HCT116 (cell line): ENCODE measurements around the gene OPN4. TPM values are rescaled to one million over a fixed set of nuclear protein-coding genes. Genes with fewer than 3 reads are reported as not detected.
"Not testable (repeated sequence)": the region's sequence is repeated elsewhere in the genome, so short reads cannot be mapped to it uniquely, and the experiment has no call there.

ENCODE experiments used
- ATAC-seq: fragments of 200-7000 bp; cut with Tn5 transposase; 2 replicates; pipeline ENCODE4 v1.9.1; 2020; ENCODE audit warnings: mild to moderate bottlenecking, moderate library complexity
- BruUV-seq: library from RNA; stranded (reverse); fragments of 400-500 nt; replicated peaks from 2 replicates; lab custom pipeline; 2021; lab: Mats Ljungman, UMichigan
- CTCF ChIA-PET: fragments of 300-600 bp; sonication (Branson Sonifier 250); formaldehyde crosslinking; loops from one replicate; lab custom pipeline; 2021; ENCODE audit warnings: antibody characterized with exemption; lab: Charles Lee
- POLR2A ChIA-PET: fragments of 300-600, 350-600 bp; sonication (Branson Sonifier 250); formaldehyde crosslinking; loops from one replicate; lab custom pipeline; 2021; ENCODE audit warnings: antibody characterized with exemption; lab: Charles Lee
- RAD21 ChIA-PET, 2 experiments: fragments of 300-600 bp; sonication (Branson Sonifier 250); formaldehyde crosslinking; loops; one replicate each; lab custom pipeline; 2023; ENCODE audit warnings: low total read pairs in 2 of 2; ENCODE audit not compliant: uncharacterized antibody in 2 of 2, unreplicated experiment in 2 of 2, low non-redundant PET in 1 of 2; lab: Charles Lee
- DNase-seq: peaks from one replicate; pipeline ENCODE4 v3.0.0-alpha.2; 2010; ENCODE audit warnings: low read depth, low spot score
- H2AFZ ChIP-seq: fragments of 200-600 bp; shearing (Covaris generic), sonication (generic); 2 replicates; pipeline ENCODE4 v1.6.1; 2017; ENCODE audit warnings: low read depth, mixed run types, mixed read lengths, antibody characterized with exemption, low read length; ENCODE audit not compliant: poor library complexity, severe bottlenecking
- H3K27ac ChIP-seq: 2 replicates; pipeline ENCODE4 v1.5.1; 2012; ENCODE audit warnings: low read depth, low read length
- H3K27me3 ChIP-seq: fragments of 200-600 bp; sonication (generic); 2 replicates; pipeline ENCODE4 v1.6.1; 2016; ENCODE audit warnings: mixed run types, low read length, mixed read lengths; ENCODE audit not compliant: insufficient read depth
- H3K36me3 ChIP-seq, 2 experiments: fragments of 200-500 bp in 1 of 2; fragments of 200-600 bp in 1 of 2; sonication (Bioruptor generic) in 1 of 2; sonication (generic) in 1 of 2; 2 replicates each; pipeline versions ENCODE4 v1.5.1 to v1.6.1; 2014 to 2016; ENCODE audit warnings: low read length in 2 of 2, inconsistent platforms in 1 of 2, mixed read lengths in 1 of 2, mixed run types in 1 of 2; ENCODE audit not compliant: insufficient read depth in 2 of 2, control insufficient read depth in 1 of 2
- H3K4me1 ChIP-seq, 2 experiments: fragments of 200-600 bp in 1 of 2; sonication (generic) in 1 of 2; 2 replicates each; pipeline versions ENCODE4 v1.5.1 to v1.6.1; 2012 to 2017; ENCODE audit warnings: low read length in 2 of 2, inconsistent platforms in 1 of 2, mild to moderate bottlenecking in 1 of 2, mixed read lengths in 1 of 2, mixed run types in 1 of 2, moderate library complexity in 1 of 2; ENCODE audit not compliant: insufficient read depth in 2 of 2, control insufficient read depth in 1 of 2
- H3K4me2 ChIP-seq: fragments of 200-600 bp; sonication (generic); 2 replicates; pipeline ENCODE4 v1.6.1; 2017; ENCODE audit warnings: mixed run types, low read length, mixed read lengths
- H3K4me3 ChIP-seq, 2 experiments: fragments of 200-600 bp in 1 of 2; sonication (generic) in 1 of 2; replicated peaks in 1 of 2; 2 replicates each; pipeline ENCODE4 v1.5.1; 2011 to 2016; ENCODE audit warnings: low read length in 2 of 2, control low read depth in 1 of 2, low read depth in 1 of 2, mild to moderate bottlenecking in 1 of 2, mixed read lengths in 1 of 2, mixed run types in 1 of 2
- H3K79me2 ChIP-seq: fragments of 200-600 bp; sonication (generic); 2 replicates; pipeline ENCODE4 v1.6.1; 2017; ENCODE audit warnings: mild to moderate bottlenecking, mixed run types, low read length, moderate library complexity, mixed read lengths; ENCODE audit not compliant: insufficient read depth
- H3K9ac ChIP-seq: fragments of 200-600 bp; sonication (generic); 2 replicates; pipeline ENCODE4 v1.6.1; 2016; ENCODE audit warnings: low read length, mixed read lengths
- H3K9me2 ChIP-seq: fragments of 200-600 bp; sonication (generic), shearing (Covaris generic); 2 replicates; pipeline ENCODE4 v1.6.1; 2017; ENCODE audit warnings: mixed run types, mild to moderate bottlenecking, moderate library complexity; ENCODE audit not compliant: insufficient read depth
- H3K9me3 ChIP-seq, 2 experiments: fragments of 200-500 bp in 1 of 2; fragments of 200-600 bp in 1 of 2; sonication (Bioruptor generic) in 1 of 2; sonication (generic) in 1 of 2; 2 replicates each; pipeline ENCODE4 v1.6.1; 2014 to 2017; ENCODE audit warnings: low read length in 2 of 2, mixed read lengths in 2 of 2, inconsistent platforms in 1 of 2, low read depth in 1 of 2, mild to moderate bottlenecking in 1 of 2, mixed run types in 1 of 2, moderate library complexity in 1 of 2; ENCODE audit not compliant: control insufficient read depth in 1 of 2, insufficient read depth in 1 of 2
- H4K20me1 ChIP-seq: fragments of 200-600 bp; sonication (generic), shearing (Covaris generic); 2 replicates; pipeline ENCODE4 v1.6.1; 2017; ENCODE audit warnings: mixed run types, mild to moderate bottlenecking, moderate library complexity; ENCODE audit not compliant: insufficient read depth
- CEBPB ChIP-seq: IDR thresholded peaks from 2 replicates; pipeline ENCODE4 v1.6.1; 2012; ENCODE audit warnings: low read depth
- ELF1 ChIP-seq: IDR thresholded peaks from 2 replicates; pipeline ENCODE4 v1.6.1; 2012; ENCODE audit warnings: low read depth, borderline replicate concordance
- FOSL1 ChIP-seq: IDR thresholded peaks from 2 replicates; pipeline ENCODE4 v1.6.1; 2012; ENCODE audit warnings: low read depth
- JUND ChIP-seq: IDR thresholded peaks from 2 replicates; pipeline ENCODE4 v1.6.1; 2012
- SP1 ChIP-seq: IDR thresholded peaks from 2 replicates; pipeline ENCODE4 v1.6.1; 2012; ENCODE audit warnings: low read depth
- SRF ChIP-seq: IDR thresholded peaks from 2 replicates; pipeline ENCODE4 v1.6.1; 2012; ENCODE audit warnings: low read depth
- TCF7L2 ChIP-seq: IDR thresholded peaks from 2 replicates; pipeline ENCODE4 v1.7.0; 2011; ENCODE audit warnings: borderline replicate concordance, inconsistent platforms; ENCODE audit not compliant: insufficient read depth, insufficient read length; ENCODE audit errors: extremely low read depth
- intact Hi-C: fragments of 100-400 bp; cut with micrococcal nuclease; formaldehyde crosslinking; loops from 2 replicates; pipeline ENCODE4 v1.10.0; 2022
- total RNA-seq: library from RNA; stranded (reverse); gene quantifications from one replicate; pipeline ENCODE4 v1.2.1, GENCODE V29; 2021; ENCODE audit not compliant: unreplicated experiment
- TF ChIP-seq, protein P1 (sequence below): IDR thresholded peaks from 2 replicates; pipeline ENCODE4 v1.6.1; 2011; ENCODE audit warnings: mild to moderate bottlenecking, low read length, moderate library complexity; ENCODE audit not compliant: insufficient replicate concordance; ENCODE audit errors: extremely low read depth

Gene OPN4
- total RNA-seq, 1 experiment from 2014 or later: not detected

DNA sequence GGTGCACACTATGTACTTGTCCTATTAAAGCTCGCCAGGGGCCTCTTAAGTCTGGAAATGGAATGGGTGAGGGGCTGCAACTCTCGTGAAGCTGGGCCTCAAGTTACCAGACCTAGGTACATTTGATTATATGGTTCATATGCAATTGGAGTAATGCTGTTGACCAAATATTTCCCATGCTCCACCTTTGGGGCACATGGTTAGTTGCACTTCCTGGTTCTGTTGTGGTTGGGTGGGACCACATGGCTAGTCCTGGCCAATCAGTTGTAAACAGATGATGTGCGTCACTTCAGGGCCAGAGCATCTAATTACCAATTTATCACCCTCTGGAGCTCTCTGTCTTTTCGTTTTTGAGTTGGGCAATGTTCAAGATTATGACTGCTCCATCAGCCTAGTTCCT, 39.5 kb upstream of the OPN4 start:
- ChIA-PET POLR2A (no interaction called here), RAD21 (no interaction called here)
- no peaks in the 10 kb centered on the region for H3K79me2 ChIP-seq

DNA sequence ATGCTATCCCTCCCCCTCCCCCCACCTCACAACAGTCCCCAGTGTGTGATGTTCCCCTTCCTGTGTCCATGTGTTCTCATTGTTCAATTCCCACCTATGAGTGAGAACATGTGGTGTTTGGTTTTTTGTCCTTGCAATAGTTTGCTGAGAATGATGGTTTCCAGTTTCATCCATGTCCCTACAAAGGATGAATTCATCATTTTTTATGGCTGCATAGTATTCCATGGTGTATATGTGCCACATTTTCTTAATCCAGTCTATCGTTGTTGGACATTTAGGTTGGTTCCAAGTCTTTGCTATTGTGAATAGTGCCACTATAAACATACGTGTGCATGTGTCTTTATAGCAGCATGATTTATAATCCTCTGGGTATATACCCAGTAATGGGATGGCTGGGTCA, 37.1 kb upstream of the OPN4 start:
- H3K4me3 ChIP-seq, H3K36me3 ChIP-seq, H3K27ac ChIP-seq, H4K20me1 ChIP-seq, POLR2A ChIA-PET, intact Hi-C loops, ATAC-seq, CTCF ChIA-PET, H3K9me2 ChIP-seq, H3K27me3 ChIP-seq, H3K9me3 ChIP-seq, RAD21 ChIA-PET, DNase-seq, H3K79me2 ChIP-seq, H3K9ac ChIP-seq, H2AFZ ChIP-seq, H3K4me1 ChIP-seq, H3K4me2 ChIP-seq, BruUV-seq: not testable (repeated sequence)

More for the DNA sequence above, 39.5 kb upstream of the OPN4 start:
- Histone ChIP-seq H3K27me3 (no peaks in the 10 kb centered on the region), H3K4me3 (no peak overlapping the region), H3K9ac (no peak overlapping the region), H3K9me3 (no peaks in the 10 kb centered on the region)
- CTCF ChIA-PET: no interaction called here
- BruUV-seq: no TSS peak
- TF ChIP-seq TCF7L2 (no peak), ELF1 (peak; percentile 36)
- TF ChIP-seq, all 23 proteins: peak for 1
- Histone ChIP-seq H2AFZ (peak overlapping the region; percentile 1), H3K9me2 (no peaks in the 10 kb centered on the region), H3K4me1 (no peaks in the 10 kb centered on the region), H3K27ac (no peak overlapping the region), H3K4me2 (no peak overlapping the region), H4K20me1 (no peaks in the 10 kb centered on the region), H3K36me3 (no peaks in the 10 kb centered on the region)
- intact Hi-C loops: no loop called here
- no peak for DNase-seq
- ATAC-seq: peak; percentile 69

DNA sequence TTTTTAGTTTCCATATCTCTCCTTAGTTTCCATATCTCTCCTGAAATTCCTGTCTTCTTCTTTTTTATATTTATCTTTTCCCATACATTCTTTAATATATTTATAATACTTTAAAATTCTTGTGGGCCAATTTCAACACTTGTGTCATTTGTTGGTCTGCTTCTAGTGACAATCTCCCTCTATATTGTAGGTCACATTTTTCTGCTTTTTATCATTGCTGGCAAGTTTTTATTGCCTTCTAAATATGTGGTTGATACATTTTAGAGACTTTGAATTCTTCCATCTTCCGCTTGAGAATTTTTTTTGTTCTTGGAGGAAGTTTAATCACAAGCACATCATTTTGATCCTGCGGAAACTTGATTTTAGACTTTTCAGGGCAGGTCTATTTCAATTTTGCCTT, 26.0 kb upstream of the OPN4 start:
- ATAC-seq: no peak
- CTCF ChIA-PET: no interaction called here

More for the DNA sequence above, 26.0 kb upstream of the OPN4 start:
- Histone ChIP-seq H3K4me3 (no peak overlapping the region), H3K36me3 (no peaks in the 10 kb centered on the region), H3K27me3 (no peaks in the 10 kb centered on the region), H3K79me2 (no peaks in the 10 kb centered on the region), H3K27ac (no peak overlapping the region), H3K9ac (no peak overlapping the region), H3K4me2 (no peak overlapping the region), H2AFZ (no peak overlapping the region), H3K9me2 (no peaks in the 10 kb centered on the region), H3K9me3 (no peaks in the 10 kb centered on the region), H3K4me1 (no peaks in the 10 kb centered on the region), H4K20me1 (no peaks in the 10 kb centered on the region)
- ChIA-PET POLR2A (no interaction called here), RAD21 (no interaction called here)
- TF ChIP-seq CEBPB: no peak
- no peak for TF ChIP-seq SP1
- no peak for TF ChIP-seq SRF
- TF ChIP-seq JUND: no peak
- TF ChIP-seq, protein P1, sequence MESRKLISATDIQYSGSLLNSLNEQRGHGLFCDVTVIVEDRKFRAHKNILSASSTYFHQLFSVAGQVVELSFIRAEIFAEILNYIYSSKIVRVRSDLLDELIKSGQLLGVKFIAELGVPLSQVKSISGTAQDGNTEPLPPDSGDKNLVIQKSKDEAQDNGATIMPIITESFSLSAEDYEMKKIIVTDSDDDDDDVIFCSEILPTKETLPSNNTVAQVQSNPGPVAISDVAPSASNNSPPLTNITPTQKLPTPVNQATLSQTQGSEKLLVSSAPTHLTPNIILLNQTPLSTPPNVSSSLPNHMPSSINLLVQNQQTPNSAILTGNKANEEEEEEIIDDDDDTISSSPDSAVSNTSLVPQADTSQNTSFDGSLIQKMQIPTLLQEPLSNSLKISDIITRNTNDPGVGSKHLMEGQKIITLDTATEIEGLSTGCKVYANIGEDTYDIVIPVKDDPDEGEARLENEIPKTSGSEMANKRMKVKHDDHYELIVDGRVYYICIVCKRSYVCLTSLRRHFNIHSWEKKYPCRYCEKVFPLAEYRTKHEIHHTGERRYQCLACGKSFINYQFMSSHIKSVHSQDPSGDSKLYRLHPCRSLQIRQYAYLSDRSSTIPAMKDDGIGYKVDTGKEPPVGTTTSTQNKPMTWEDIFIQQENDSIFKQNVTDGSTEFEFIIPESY: no peak
- TF ChIP-seq FOSL1: no peak
- BruUV-seq: no TSS peak
- intact Hi-C loops: no loop called here
- DNase-seq: no peak
